ENCODE data around the gene SNPH.
"Not testable (repeated sequence)": the region's sequence is repeated elsewhere in the genome, so short reads cannot be mapped to it uniquely, and the experiment has no call there.

The SNPH gene

GRCh38 chr20:1337441-1337840 lies 71.3 kb downstream of the SNPH start:
- no peak for DNase-seq (ENCODE audit: low read depth in 2 of 2)

DNA sequence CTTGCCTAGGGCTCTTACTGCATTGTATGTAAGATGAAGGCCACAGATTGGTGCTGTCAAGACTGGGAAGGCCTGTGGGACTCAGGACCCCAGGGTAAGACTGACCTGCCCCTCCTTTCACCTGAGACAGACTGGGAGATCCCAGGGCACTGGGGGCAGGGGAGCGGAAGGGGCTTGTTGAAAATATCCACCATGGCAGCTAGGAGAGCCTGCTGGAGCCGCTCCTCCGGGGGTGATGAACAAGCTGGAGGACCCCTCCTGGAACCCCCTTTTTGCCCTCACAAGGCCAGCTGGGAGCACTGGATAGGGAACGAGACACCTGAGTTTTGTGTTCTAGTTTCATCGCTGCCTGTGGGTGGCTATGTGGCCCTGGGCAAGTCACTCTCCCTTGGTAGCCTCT lies 72.0 kb downstream of the SNPH start:
- DNase-seq (ENCODE audit: low read depth in 2 of 2), result no peak

DNA sequence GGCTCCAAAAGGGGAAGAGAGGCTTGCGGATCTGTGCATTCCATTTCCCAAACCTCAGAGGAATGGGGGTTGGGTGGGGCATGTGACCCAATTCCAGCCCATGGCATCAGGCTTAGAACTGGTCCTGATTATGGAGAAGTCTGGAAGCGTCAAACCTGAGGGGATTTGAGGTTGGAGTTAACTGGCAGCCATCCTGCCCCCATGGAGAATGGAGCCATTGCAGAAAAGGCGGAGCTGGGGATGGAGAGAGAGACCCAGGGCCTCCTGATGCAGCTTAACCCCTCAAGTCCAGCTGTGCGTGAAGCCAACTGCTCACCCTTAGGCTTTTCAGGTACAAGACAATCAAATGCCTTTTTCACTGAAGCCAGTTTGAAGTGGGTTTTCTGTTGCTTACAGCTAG lies 72.7 kb downstream of the SNPH start:
- DNase-seq (ENCODE audit: low read depth in 2 of 2), result no peak

GRCh38 chr20:1341561-1342265 lies 75.6 kb downstream of the SNPH start:
- no peak for DNase-seq (ENCODE audit: low read depth in 2 of 2)

DNA sequence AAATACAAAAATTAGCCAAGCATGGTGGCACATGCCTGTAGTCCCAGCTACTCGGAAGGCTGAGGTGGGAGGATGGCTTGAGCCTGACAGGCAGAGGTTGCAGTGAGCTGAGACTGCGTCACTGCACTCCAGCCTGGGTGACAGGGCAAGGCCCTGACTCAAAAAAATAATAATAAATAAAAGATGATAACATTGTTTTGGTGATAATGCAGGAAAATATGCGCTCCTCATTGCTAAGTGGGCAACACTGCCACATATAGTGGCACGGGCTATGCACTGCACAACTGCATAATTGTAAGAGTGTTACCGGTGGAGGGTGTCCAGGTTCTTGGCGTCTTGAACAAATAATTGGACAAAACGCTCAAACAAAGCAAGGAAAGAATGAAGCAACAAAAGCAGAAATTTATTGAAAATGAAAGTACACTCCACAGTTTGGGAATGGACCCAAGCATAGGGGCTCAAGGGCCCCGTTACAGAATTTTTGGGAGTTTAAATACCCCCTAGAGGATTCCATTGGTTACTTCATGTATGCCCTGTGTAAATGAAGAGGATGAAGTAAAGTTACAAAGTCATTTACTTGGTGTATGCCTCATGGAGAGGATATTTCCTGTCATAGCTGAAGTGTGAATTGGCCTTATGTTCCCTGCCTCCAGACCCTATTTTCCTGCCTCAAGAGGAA lies 77.5 kb downstream of the SNPH start:
- DNase-seq (ENCODE audit: low read depth in 2 of 2), result not testable (repeated sequence)

GRCh38 chr20:1345030-1345755 lies 79.1 kb downstream of the SNPH start:
- DNase-seq (ENCODE audit: low read depth in 2 of 2), result no peak

DNA sequence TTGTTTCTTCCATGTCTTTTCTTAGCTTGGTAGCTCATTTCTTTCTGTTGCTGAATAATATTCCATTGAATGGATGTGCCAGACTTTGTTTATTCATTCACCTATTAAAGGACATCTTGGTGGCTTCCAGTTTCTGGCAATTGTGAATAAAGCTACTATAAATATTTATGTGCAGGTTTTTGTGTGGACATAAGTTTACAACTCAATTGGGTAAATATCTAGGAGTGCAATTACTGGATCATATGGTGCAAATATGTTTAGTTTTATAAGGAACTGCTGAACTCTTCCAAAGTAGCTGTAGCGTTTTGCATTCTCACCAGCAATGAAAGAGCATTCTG lies 79.6 kb downstream of the SNPH start:
- no peak for DNase-seq (ENCODE audit: low read depth in 2 of 2)

- no peak for DNase-seq (ENCODE audit: low read depth in 2 of 2)
Measured at GRCh38 chr20:1346315-1346969, 80.3 kb downstream of the SNPH start.

- no peak for DNase-seq (ENCODE audit: low read depth in 2 of 2)
Measured at GRCh38 chr20:1353956-1354355, 87.9 kb downstream of the SNPH start.

- peak in 1 of 2 experiments; percentile 26 for DNase-seq (ENCODE audit: low read depth in 2 of 2)
Measured at GRCh38 chr20:1357921-1358671, 92.0 kb downstream of the SNPH start.

Data from stimulated activated CD4-positive, alpha-beta T cell treated with anti-CD3 and anti-CD28 coated beads, Interleukin-12 subunit alpha, Interleukin-12 subunit beta, amount 100 ng/mL, for 24 hours (primary cell).